Loucy (cell line): Measurements from ENCODE around the gene OGFOD3.

Source experiments
- H2AFZ ChIP-seq: fragments of 200-600 bp; sonication (generic); 2 replicates; pipeline ENCODE4 v1.6.0; 2016; ENCODE audit warnings: antibody characterized with exemption, mild to moderate bottlenecking, low read length, moderate library complexity
- H3F3A ChIP-seq: fragments of 200-600 bp; 2 replicates; pipeline ENCODE4 v1.6.0; 2016; ENCODE audit warnings: antibody characterized with exemption, low read depth, mild to moderate bottlenecking
- H3K27me3 ChIP-seq: fragments of 200-600 bp; sonication (generic); 2 replicates; pipeline ENCODE4 v1.6.1; 2014; ENCODE audit warnings: low read length, mild to moderate bottlenecking; ENCODE audit not compliant: insufficient read depth, poor library complexity, severe bottlenecking
- H3K36me3 ChIP-seq: fragments of 200-600 bp; sonication (generic); 2 replicates; pipeline ENCODE4 v1.6.1; 2016; ENCODE audit warnings: low read length; ENCODE audit not compliant: insufficient read depth
- H3K4me1 ChIP-seq: fragments of 200-600 bp; sonication (generic); 2 replicates; pipeline ENCODE4 v1.5.1; 2014; ENCODE audit warnings: low read length, mild to moderate bottlenecking; ENCODE audit not compliant: insufficient read depth, poor library complexity, severe bottlenecking
- H3K4me2 ChIP-seq: fragments of 200-600 bp; sonication (generic); 2 replicates; pipeline ENCODE4 v1.6.0; 2014; ENCODE audit warnings: antibody characterized with exemption, low read length, low read depth, mild to moderate bottlenecking; ENCODE audit not compliant: poor library complexity, severe bottlenecking
- H3K4me3 ChIP-seq: fragments of 200-600 bp; sonication (generic); 2 replicates; pipeline ENCODE4 v1.5.1; 2014; ENCODE audit warnings: low read length, mild to moderate bottlenecking, mixed read lengths; ENCODE audit not compliant: poor library complexity, severe bottlenecking
- H3K79me2 ChIP-seq: fragments of 200-600 bp; sonication (generic); 2 replicates; pipeline ENCODE4 v1.6.1; 2014; ENCODE audit warnings: low read length; ENCODE audit not compliant: insufficient read depth
- H3K9ac ChIP-seq: fragments of 200-600 bp; sonication (generic); 2 replicates; pipeline ENCODE4 v1.6.0; 2014; ENCODE audit warnings: mild to moderate bottlenecking, low read depth, low read length, moderate library complexity; ENCODE audit not compliant: poor library complexity, severe bottlenecking
- H3K9me2 ChIP-seq: fragments of 200-600 bp; sonication (generic); replicated peaks from 2 replicates; pipeline ENCODE4 v1.6.1; 2016; ENCODE audit warnings: low read depth, low read length, mixed read lengths
- H3K9me3 ChIP-seq: fragments of 200-600 bp; sonication (generic); 2 replicates; pipeline ENCODE4 v1.6.1; 2014; ENCODE audit warnings: mild to moderate bottlenecking, antibody characterized with exemption, low read length, low read depth; ENCODE audit not compliant: insufficient read depth
- H4K20me1 ChIP-seq: fragments of 200-600 bp; sonication (generic); 2 replicates; pipeline ENCODE4 v1.6.0; 2014; ENCODE audit warnings: antibody characterized with exemption, low read length, mild to moderate bottlenecking; ENCODE audit not compliant: insufficient read depth, poor library complexity, severe bottlenecking
- EZH2phosphoT487 ChIP-seq: fragments of 200-600 bp; IDR thresholded peaks from 2 replicates; pipeline ENCODE4 v1.6.1; 2018; ENCODE audit warnings: antibody characterized with exemption, mild to moderate bottlenecking, moderate library complexity, borderline replicate concordance
- TF ChIP-seq, protein P1 (sequence below): fragments of 200-600 bp; sonication (generic); conservative IDR thresholded peaks from 2 replicates; pipeline ENCODE4 v1.5.1; 2014; ENCODE audit warnings: mild to moderate bottlenecking, antibody characterized with exemption, low read length

Gene OGFOD3

DNA sequence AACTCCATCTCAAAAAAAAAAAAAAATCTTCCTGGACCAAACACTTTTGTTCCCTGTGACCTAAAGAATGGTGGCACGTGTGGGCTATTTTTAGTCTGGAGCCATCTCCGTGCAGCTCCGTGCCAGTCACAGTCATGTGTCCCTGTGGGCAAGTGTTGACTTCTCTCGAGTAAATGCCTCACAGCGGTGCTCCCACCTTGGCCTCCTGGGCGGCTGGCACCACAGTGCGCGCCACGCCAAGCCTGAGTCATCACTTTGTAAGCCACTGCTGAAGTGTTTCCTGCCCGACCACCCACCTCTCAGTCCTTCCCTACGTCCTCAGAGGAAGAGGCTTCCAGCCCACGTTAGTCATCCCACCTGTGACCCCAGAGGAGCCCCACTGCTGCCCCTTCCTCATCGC, 11.1 kb downstream of the OGFOD3 start:
- Histone ChIP-seq H3K79me2 (no peaks in the 10 kb centered on the region), H2AFZ (no peak overlapping the region), H3K4me1 (peaks cover 4% of the 10 kb centered on the region), H3F3A (no peaks in the 10 kb centered on the region), H3K9me3 (no peaks in the 10 kb centered on the region), H3K9me2 (no peaks in the 10 kb centered on the region), H3K36me3 (peaks cover 6% of the 10 kb centered on the region; the same call in 1 of the 2 replicates), H3K4me2 (no peak overlapping the region), H4K20me1 (no peaks in the 10 kb centered on the region), H3K27me3 (no peaks in the 10 kb centered on the region), H3K4me3 (no peak overlapping the region), H3K9ac (no peak overlapping the region)
- TF ChIP-seq, protein P1, sequence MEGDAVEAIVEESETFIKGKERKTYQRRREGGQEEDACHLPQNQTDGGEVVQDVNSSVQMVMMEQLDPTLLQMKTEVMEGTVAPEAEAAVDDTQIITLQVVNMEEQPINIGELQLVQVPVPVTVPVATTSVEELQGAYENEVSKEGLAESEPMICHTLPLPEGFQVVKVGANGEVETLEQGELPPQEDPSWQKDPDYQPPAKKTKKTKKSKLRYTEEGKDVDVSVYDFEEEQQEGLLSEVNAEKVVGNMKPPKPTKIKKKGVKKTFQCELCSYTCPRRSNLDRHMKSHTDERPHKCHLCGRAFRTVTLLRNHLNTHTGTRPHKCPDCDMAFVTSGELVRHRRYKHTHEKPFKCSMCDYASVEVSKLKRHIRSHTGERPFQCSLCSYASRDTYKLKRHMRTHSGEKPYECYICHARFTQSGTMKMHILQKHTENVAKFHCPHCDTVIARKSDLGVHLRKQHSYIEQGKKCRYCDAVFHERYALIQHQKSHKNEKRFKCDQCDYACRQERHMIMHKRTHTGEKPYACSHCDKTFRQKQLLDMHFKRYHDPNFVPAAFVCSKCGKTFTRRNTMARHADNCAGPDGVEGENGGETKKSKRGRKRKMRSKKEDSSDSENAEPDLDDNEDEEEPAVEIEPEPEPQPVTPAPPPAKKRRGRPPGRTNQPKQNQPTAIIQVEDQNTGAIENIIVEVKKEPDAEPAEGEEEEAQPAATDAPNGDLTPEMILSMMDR = no peak
- TF ChIP-seq EZH2phosphoT487 = no peak

DNA sequence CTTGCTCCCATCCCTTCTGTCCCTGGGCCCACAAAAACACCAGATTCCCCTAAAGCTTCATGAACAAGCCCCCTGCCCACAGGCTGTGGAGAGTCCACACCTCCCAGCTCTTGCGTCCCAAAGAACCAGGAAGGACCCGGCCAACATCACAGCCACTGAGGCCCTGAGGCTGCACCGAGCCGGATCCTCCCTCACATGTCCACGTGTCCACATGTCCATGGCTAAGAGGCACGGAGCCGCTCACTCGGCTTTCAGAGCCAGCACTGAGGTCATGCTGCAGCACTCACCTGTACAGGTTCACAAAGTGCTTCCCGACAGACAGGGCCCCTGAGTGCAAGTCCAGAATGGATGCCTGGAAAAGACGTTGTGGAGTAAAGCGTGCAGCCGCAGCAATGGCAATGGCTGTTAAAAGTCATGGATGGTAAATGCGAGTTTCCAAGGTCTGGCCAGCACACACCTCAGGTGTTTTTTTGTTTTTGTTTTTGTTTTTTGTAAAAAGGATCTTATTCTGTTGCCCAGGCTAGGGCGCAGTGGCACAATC, 12.2 kb downstream of the OGFOD3 start:
- H3K27me3 ChIP-seq = no peaks in the 10 kb centered on the region
- peaks cover 11% of the 10 kb centered on the region for H3K4me1 ChIP-seq
- H3K9ac ChIP-seq = no peak overlapping the region
- no peak overlapping the region for H2AFZ ChIP-seq
- no peaks in the 10 kb centered on the region for H3K9me2 ChIP-seq
- H3K36me3 ChIP-seq = peaks cover 6% of the 10 kb centered on the region; the same call in 1 of the 2 replicates
- H3K4me2 ChIP-seq = no peak overlapping the region
- no peaks in the 10 kb centered on the region for H3K79me2 ChIP-seq
- no peaks in the 10 kb centered on the region for H4K20me1 ChIP-seq
- TF ChIP-seq EZH2phosphoT487 = no peak
- TF ChIP-seq, protein P1 = no peak
- H3K9me3 ChIP-seq = no peaks in the 10 kb centered on the region
- no peak overlapping the region for H3K4me3 ChIP-seq
- no peaks in the 10 kb centered on the region for H3F3A ChIP-seq

DNA sequence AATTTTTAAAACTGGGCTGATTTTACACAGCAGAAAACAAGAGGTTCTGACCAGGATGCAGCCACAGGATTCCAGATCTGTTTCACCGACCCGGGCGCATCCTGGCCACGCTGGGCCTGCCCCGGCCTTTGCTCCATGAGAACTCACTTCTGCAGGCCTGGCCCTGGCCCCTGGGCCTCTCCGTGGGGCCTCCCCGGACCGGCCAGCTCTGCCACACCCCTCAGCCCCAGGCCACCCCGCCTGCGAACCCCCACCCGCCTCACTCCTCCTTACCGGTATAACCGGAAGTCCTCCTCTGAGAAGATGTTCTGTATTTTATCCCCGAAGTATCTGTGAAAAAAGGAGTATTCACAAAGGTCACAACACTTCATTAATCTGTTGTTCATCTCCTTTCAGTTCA, 13.3 kb downstream of the OGFOD3 start:
- no peaks in the 10 kb centered on the region for H3K79me2 ChIP-seq
- H3F3A ChIP-seq = peaks cover 6% of the 10 kb centered on the region
- no peak overlapping the region for H3K4me3 ChIP-seq
- H3K9me2 ChIP-seq = no peaks in the 10 kb centered on the region
- H3K4me2 ChIP-seq = no peak overlapping the region
- H4K20me1 ChIP-seq = no peaks in the 10 kb centered on the region
- H3K9me3 ChIP-seq = no peaks in the 10 kb centered on the region
- no peak overlapping the region for H2AFZ ChIP-seq
- peaks cover 20% of the 10 kb centered on the region for H3K4me1 ChIP-seq
- no peaks in the 10 kb centered on the region for H3K27me3 ChIP-seq
- TF ChIP-seq, protein P1 = no peak
- no peak overlapping the region for H3K9ac ChIP-seq
- peaks cover 6% of the 10 kb centered on the region; the same call in 1 of the 2 replicates for H3K36me3 ChIP-seq
